ENCODE measurements around the gene ADRA1B.

DNA sequence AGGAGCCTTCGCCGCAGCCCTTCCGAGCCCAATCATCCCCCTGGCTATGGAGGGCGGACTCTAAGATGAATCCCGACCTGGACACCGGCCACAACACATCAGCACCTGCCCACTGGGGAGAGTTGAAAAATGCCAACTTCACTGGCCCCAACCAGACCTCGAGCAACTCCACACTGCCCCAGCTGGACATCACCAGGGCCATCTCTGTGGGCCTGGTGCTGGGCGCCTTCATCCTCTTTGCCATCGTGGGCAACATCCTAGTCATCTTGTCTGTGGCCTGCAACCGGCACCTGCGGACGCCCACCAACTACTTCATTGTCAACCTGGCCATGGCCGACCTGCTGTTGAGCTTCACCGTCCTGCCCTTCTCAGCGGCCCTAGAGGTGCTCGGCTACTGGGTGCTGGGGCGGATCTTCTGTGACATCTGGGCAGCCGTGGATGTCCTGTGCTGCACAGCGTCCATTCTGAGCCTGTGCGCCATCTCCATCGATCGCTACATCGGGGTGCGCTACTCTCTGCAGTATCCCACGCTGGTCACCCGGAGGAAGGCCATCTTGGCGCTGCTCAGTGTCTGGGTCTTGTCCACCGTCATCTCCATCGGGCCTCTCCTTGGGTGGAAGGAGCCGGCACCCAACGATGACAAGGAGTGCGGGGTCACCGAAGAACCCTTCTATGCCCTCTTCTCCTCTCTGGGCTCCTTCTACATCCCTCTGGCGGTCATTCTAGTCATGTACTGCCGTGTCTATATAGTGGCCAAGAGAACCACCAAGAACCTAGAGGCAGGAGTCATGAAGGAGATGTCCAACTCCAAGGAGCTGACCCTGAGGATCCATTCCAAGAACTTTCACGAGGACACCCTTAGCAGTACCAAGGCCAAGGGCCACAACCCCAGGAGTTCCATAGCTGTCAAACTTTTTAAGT lies 819 bp downstream of the ADRA1B start:
- TF ChIP-seq, protein P1, sequence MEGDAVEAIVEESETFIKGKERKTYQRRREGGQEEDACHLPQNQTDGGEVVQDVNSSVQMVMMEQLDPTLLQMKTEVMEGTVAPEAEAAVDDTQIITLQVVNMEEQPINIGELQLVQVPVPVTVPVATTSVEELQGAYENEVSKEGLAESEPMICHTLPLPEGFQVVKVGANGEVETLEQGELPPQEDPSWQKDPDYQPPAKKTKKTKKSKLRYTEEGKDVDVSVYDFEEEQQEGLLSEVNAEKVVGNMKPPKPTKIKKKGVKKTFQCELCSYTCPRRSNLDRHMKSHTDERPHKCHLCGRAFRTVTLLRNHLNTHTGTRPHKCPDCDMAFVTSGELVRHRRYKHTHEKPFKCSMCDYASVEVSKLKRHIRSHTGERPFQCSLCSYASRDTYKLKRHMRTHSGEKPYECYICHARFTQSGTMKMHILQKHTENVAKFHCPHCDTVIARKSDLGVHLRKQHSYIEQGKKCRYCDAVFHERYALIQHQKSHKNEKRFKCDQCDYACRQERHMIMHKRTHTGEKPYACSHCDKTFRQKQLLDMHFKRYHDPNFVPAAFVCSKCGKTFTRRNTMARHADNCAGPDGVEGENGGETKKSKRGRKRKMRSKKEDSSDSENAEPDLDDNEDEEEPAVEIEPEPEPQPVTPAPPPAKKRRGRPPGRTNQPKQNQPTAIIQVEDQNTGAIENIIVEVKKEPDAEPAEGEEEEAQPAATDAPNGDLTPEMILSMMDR (IDR thresholded peaks at IDR 0.05): no peak
- TF ChIP-seq POLR2A (IDR thresholded peaks at IDR 0.05) (no peak), EP300 (IDR thresholded peaks at IDR 0.05) (no peak)

Data from ovary (tissue), 3 donors.